MM.1S (cell line): ENCODE results near the gene FAM114A1.

Experiments used
- DNase-seq: peaks from one replicate; pipeline ENCODE4 v3.0.0-alpha.2; 2015
- H2AFZ ChIP-seq: fragments of 300-600 bp; sonication (generic); 2 replicates; pipeline ENCODE4 v1.6.0; 2016; ENCODE audit warnings: antibody characterized with exemption, low read length
- H3F3A ChIP-seq: fragments of 300-600 bp; sonication (generic); 2 replicates; pipeline ENCODE4 v1.6.1; 2016; ENCODE audit warnings: mild to moderate bottlenecking, antibody characterized with exemption, low read length, moderate library complexity, mixed read lengths; ENCODE audit not compliant: insufficient read depth
- H3K27ac ChIP-seq: fragments of 300-600 bp; sonication (generic); 2 replicates; pipeline ENCODE4 v1.5.1; 2016; ENCODE audit warnings: mild to moderate bottlenecking, low read length
- H3K27me3 ChIP-seq: fragments of 300-600 bp; sonication (generic); replicated peaks from 2 replicates; pipeline ENCODE4 v1.6.0; 2016; ENCODE audit warnings: low read length; ENCODE audit not compliant: insufficient read depth
- H3K36me3 ChIP-seq: fragments of 300-600 bp; sonication (generic); replicated peaks from 2 replicates; pipeline ENCODE4 v1.6.1; 2016; ENCODE audit warnings: mild to moderate bottlenecking, low read length, mixed read lengths; ENCODE audit not compliant: insufficient read depth
- H3K4me1 ChIP-seq: fragments of 300-600 bp; sonication (generic); 2 replicates; pipeline ENCODE4 v1.6.1; 2016; ENCODE audit warnings: low read length, mixed read lengths
- H3K4me2 ChIP-seq: fragments of 300-600 bp; sonication (generic); 2 replicates; pipeline ENCODE4 v1.6.0; 2016; ENCODE audit warnings: low read depth, low read length
- H3K4me3 ChIP-seq: fragments of 300-600 bp; sonication (generic); 2 replicates; pipeline ENCODE4 v1.5.1; 2016; ENCODE audit warnings: low read length, mixed read lengths
- H3K79me2 ChIP-seq: fragments of 300-600 bp; sonication (generic); 2 replicates; pipeline ENCODE4 v1.6.1; 2016; ENCODE audit warnings: mixed run types, low read length, mixed read lengths
- H3K9ac ChIP-seq: fragments of 300-600 bp; sonication (generic); 2 replicates; pipeline ENCODE4 v1.6.1; 2016; ENCODE audit warnings: low read length, mixed read lengths
- H3K9me2 ChIP-seq: fragments of 300-600 bp; sonication (generic); replicated peaks from 2 replicates; pipeline ENCODE4 v1.6.1; 2016; ENCODE audit warnings: mild to moderate bottlenecking, low read length, mixed read lengths; ENCODE audit not compliant: insufficient read depth
- H3K9me3 ChIP-seq: fragments of 300-600 bp; sonication (generic); replicated peaks from 2 replicates; pipeline ENCODE4 v1.6.1; 2016; ENCODE audit warnings: mild to moderate bottlenecking, low read length, mixed read lengths; ENCODE audit not compliant: insufficient read depth
- H4K20me1 ChIP-seq: fragments of 300-600 bp; sonication (generic); 2 replicates; pipeline ENCODE4 v1.6.1; 2016; ENCODE audit warnings: mild to moderate bottlenecking, low read length, moderate library complexity, mixed read lengths; ENCODE audit not compliant: insufficient read depth
- EZH2 ChIP-seq: fragments of 300-600 bp; sonication (generic); optimal IDR thresholded peaks from 2 replicates; pipeline ENCODE3; 2017; ENCODE audit warnings: low read depth, mild to moderate bottlenecking, antibody characterized with exemption, low read length, mixed read lengths
- EZH2phosphoT487 ChIP-seq: fragments of 300-600 bp; sonication (generic); IDR thresholded peaks from 2 replicates; pipeline ENCODE4 v1.6.1; 2018; ENCODE audit warnings: antibody characterized with exemption, low read length
- TF ChIP-seq, protein P1 (sequence below): fragments of 300-600 bp; sonication (generic); IDR thresholded peaks from 2 replicates; pipeline ENCODE4 v1.5.1; 2016; ENCODE audit warnings: antibody characterized with exemption, low read length, mixed read lengths

Gene FAM114A1

DNA sequence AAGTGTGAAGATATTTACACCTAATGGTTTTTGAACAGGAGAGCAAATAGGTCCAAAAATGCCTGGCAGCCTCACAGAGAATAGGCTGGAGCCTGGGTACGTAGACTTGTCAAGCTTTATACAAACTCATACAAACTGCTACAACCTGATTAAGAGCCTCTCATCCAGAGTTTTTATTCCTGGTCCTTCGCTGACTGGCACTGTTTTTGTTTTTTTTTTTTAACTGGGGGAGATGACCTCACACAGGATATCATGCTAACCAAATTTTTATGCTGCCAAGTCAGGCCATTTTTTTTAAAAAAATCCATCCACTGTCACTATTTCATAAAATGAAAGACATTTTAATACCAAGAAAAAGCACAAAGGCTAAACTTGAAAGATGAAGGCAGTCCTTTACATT is 1.9 kb downstream of the FAM114A1 start:
- no peak overlapping the region for H3K27ac ChIP-seq
- H3K9me3 ChIP-seq = no peaks in the 10 kb centered on the region
- no peak overlapping the region for H3K9ac ChIP-seq
- no peak for TF ChIP-seq EZH2
- TF ChIP-seq, protein P1, sequence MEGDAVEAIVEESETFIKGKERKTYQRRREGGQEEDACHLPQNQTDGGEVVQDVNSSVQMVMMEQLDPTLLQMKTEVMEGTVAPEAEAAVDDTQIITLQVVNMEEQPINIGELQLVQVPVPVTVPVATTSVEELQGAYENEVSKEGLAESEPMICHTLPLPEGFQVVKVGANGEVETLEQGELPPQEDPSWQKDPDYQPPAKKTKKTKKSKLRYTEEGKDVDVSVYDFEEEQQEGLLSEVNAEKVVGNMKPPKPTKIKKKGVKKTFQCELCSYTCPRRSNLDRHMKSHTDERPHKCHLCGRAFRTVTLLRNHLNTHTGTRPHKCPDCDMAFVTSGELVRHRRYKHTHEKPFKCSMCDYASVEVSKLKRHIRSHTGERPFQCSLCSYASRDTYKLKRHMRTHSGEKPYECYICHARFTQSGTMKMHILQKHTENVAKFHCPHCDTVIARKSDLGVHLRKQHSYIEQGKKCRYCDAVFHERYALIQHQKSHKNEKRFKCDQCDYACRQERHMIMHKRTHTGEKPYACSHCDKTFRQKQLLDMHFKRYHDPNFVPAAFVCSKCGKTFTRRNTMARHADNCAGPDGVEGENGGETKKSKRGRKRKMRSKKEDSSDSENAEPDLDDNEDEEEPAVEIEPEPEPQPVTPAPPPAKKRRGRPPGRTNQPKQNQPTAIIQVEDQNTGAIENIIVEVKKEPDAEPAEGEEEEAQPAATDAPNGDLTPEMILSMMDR = no peak
- no peak for TF ChIP-seq EZH2phosphoT487
- no peak overlapping the region for H2AFZ ChIP-seq
- H3F3A ChIP-seq = no peaks in the 10 kb centered on the region
- no peaks in the 10 kb centered on the region for H3K9me2 ChIP-seq
- H3K4me3 ChIP-seq = no peak overlapping the region
- H3K36me3 ChIP-seq = no peaks in the 10 kb centered on the region
- H3K4me2 ChIP-seq = no peak overlapping the region
- H3K79me2 ChIP-seq = no peaks in the 10 kb centered on the region
- DNase-seq = no peak
- no peaks in the 10 kb centered on the region for H4K20me1 ChIP-seq
- no peaks in the 10 kb centered on the region for H3K27me3 ChIP-seq
- H3K4me1 ChIP-seq = peaks cover 4% of the 10 kb centered on the region

DNA sequence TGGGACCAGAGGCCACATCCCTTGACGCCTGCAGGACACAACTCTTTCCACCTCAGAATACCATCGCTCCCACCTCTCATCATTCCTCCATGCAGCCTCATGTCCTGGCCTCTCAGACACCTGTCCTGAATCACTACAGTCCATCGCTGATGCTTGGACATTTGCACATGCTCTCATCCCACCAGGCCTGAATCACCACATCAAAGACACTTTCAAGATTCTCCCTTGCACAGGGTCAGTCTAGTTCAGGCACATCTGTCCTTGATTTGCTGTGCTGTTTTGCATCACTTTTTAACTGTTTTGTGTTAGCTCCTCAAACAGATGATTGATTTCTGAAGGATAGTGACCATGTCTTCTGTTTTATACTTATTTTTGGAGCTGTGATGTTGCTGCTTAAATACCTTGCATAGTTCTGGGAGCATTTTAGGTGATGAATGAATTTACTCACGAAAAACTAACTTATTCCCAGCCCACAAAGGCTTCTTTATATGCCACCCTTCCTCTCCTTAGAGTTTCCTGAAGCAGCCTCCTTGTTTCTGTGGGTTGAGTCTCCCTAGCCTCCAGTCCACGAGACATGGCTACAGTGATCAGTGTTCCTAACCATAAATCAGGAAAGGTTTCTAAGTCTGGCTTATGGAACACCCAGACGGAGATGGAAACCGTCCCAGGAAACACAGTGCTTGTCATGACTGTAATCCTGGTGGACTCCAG is 2.6 kb downstream of the FAM114A1 start:
- Histone ChIP-seq H3F3A (no peaks in the 10 kb centered on the region), H3K9ac (no peak overlapping the region), H3K36me3 (no peaks in the 10 kb centered on the region), H3K27me3 (no peaks in the 10 kb centered on the region), H4K20me1 (no peaks in the 10 kb centered on the region), H3K4me2 (no peak overlapping the region), H3K9me2 (no peaks in the 10 kb centered on the region), H3K27ac (no peak overlapping the region), H3K79me2 (no peaks in the 10 kb centered on the region), H3K4me3 (no peak overlapping the region), H3K4me1 (peaks cover 4% of the 10 kb centered on the region), H3K9me3 (no peaks in the 10 kb centered on the region), H2AFZ (no peak overlapping the region)
- no peak for TF ChIP-seq EZH2
- TF ChIP-seq, protein P1 = no peak
- no peak for TF ChIP-seq EZH2phosphoT487
- DNase-seq = no peak

DNA sequence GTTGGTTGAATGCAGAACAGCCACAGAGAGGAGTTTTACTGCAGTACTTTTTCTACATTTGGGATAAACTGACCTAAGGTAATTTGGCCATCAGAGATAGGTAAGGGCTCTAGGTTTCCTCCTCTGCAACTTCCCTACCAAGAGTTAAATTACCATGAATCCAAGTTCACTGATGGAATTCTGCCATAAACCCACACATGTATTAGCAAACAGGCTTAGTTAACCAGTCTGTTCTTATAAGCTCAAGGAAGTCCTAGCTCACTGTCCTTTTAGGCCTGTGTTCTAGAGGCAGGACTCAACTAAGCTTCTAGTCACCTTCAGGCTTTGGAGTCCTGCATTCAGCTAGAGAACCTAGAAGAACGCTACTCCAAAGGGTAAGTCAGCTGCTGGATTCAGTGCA is 4.0 kb downstream of the FAM114A1 start:
- Histone ChIP-seq H3K27ac (no peak overlapping the region), H3K9me2 (no peaks in the 10 kb centered on the region), H3K36me3 (no peaks in the 10 kb centered on the region), H3K4me2 (no peak overlapping the region), H3K4me1 (peaks cover 4% of the 10 kb centered on the region), H3K4me3 (no peak overlapping the region), H2AFZ (no peak overlapping the region), H4K20me1 (no peaks in the 10 kb centered on the region), H3K9ac (no peak overlapping the region), H3K27me3 (no peaks in the 10 kb centered on the region), H3F3A (no peaks in the 10 kb centered on the region), H3K9me3 (no peaks in the 10 kb centered on the region), H3K79me2 (no peaks in the 10 kb centered on the region)
- no peak for TF ChIP-seq EZH2phosphoT487
- no peak for TF ChIP-seq EZH2
- TF ChIP-seq, protein P1 = no peak
- DNase-seq = no peak
